ENCODE data around the gene TANGO2.

Gene TANGO2

DNA sequence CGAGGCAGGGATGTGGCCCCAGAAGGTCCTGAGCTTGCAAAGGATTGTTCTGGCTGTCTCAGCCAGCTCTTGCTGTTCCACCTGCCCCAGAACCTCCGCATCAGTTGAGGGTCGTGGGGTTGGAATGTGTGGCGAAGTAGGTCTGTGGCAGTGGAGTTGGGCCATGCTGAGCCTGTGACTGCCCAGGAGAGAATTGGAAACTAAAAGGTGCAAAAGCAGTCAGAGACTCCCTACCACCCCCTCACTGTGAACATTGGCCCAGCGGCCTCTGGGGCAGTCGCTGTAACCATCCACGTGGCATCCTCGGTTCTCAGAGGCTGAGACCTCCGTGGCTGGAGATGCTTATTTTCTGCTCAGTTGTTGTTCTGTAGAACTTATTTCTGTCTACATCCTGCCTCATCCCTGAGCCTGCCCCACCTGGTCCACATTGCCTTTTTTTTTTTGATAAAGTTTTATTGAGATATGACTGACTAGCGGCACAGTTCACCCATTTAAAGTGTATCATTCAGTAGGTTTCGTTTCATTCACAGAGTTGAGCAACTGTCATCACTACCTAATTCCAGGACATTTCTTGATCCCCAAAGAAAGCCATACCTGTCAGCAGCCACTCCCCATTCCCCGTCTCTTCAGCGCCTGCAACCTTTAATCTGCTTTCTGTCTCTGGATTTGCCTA is 36.8 kb downstream of the TANGO2 start:
- no peak overlapping the region for H3K4me3 ChIP-seq (ENCODE audit: low read depth, low read length)
- TF ChIP-seq, protein P1, sequence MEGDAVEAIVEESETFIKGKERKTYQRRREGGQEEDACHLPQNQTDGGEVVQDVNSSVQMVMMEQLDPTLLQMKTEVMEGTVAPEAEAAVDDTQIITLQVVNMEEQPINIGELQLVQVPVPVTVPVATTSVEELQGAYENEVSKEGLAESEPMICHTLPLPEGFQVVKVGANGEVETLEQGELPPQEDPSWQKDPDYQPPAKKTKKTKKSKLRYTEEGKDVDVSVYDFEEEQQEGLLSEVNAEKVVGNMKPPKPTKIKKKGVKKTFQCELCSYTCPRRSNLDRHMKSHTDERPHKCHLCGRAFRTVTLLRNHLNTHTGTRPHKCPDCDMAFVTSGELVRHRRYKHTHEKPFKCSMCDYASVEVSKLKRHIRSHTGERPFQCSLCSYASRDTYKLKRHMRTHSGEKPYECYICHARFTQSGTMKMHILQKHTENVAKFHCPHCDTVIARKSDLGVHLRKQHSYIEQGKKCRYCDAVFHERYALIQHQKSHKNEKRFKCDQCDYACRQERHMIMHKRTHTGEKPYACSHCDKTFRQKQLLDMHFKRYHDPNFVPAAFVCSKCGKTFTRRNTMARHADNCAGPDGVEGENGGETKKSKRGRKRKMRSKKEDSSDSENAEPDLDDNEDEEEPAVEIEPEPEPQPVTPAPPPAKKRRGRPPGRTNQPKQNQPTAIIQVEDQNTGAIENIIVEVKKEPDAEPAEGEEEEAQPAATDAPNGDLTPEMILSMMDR (IDR thresholded peaks at IDR 0.05; ENCODE audit: low read depth, low read length, missing control alignments) = no peak
- DNase-seq (ENCODE audit: low read depth) = no peak

DNA sequence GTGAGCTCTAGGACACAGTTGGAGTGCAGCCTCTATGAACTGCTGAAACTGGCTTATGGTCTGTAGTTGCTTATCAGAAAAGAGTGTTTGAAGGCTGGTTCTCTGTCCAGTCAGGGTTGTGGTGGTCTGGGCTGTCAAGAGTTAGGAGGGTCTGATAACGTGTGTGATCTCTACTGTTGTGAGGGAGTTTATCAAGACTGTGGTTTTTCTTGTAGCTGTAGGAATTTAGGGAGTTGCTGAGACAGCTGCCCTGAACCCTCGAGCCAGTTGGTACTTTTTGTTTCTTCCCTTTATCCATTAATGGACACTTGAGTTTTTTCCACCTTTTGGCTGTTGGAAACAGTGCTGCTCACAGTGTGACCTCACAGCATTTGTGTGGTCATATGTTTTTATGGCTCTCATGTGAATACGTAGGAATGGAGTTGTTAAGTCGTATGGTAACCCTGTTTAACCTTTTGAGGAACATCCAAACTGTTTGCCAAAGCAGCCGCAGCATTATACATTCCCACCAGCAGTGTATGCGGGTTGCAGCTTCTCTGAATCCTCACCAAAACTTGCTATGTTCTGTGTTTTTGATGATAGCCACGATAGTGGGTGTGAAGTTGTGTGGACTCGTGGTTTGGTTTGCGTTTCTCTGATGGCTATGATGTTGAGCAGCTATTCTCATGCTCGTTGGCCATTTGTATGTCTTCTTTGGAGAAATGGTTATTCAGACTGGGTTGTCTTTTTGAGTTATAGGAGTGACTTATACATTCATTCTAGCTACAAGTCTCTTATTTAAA is 38.3 kb downstream of the TANGO2 start:
- no peak for DNase-seq (ENCODE audit: low read depth)
- TF ChIP-seq, protein P1 (IDR thresholded peaks at IDR 0.05; ENCODE audit: low read depth, low read length, missing control alignments) = no peak
- no peak overlapping the region for H3K4me3 ChIP-seq (ENCODE audit: low read depth, low read length)

DNA sequence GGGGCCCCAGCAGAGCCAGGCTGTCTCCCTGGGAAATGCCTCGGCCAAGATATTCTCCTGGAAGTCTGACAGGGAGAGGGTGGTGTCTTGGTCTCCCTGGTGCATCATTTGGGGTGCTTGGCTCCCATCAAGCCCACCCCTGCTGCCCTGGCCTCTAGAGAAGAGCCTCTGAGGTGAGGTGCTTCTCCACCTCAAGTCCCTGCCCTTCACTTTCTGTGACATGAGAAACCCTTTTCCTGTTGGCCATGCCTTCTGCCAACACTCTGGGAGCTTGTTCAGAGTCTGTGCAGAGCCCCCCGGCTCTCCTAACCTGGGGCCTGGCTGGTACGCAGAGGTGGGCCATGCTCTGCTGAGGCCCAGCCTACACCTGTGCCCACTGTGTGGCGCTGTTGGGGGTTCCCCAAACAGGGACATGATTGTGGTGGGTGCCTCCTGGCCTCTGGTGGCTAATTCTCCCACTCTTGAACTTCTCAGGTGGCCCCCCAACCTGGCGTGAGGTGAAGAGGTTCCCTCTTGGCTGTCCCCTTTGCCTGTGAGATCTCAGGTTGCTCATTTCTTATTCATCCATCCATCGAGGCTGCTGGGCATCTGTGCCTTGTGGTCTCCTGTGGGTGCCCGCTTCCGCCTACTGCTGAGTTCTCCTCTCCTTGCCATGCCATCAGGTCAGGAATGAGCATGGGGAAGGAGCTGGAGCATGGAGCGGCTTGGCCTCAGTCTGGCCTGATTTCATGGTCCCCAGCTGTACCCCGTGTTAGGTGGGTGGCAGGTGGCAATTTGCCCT is 40.0 kb downstream of the TANGO2 start:
- H3K4me3 ChIP-seq (ENCODE audit: low read depth, low read length) = no peak overlapping the region
- no peak for DNase-seq (ENCODE audit: low read depth)
- TF ChIP-seq, protein P1 (IDR thresholded peaks at IDR 0.05; ENCODE audit: low read depth, low read length, missing control alignments) = peak; percentile 28

DNA sequence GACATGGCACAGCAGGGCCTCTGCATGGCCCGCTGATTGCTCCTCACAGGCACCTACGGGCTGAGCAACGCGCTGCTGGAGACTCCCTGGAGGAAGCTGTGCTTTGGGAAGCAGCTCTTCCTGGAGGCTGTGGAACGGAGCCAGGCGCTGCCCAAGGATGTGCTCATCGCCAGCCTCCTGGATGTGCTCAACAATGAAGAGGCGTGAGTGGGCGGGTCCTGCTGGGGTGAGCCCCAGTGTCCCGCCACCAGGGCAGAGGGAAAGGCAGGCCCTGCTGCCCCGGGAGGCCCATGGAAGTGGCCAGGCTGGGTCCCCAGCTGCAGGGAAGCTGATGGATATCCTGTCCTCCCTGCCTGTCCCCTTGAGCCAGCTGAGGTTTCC is 40.6 kb downstream of the TANGO2 start:
- TF ChIP-seq, protein P1 (IDR thresholded peaks at IDR 0.05; ENCODE audit: low read depth, low read length, missing control alignments) = no peak
- no peak for DNase-seq (ENCODE audit: low read depth)
- no peak overlapping the region for H3K4me3 ChIP-seq (ENCODE audit: low read depth, low read length)

DNA sequence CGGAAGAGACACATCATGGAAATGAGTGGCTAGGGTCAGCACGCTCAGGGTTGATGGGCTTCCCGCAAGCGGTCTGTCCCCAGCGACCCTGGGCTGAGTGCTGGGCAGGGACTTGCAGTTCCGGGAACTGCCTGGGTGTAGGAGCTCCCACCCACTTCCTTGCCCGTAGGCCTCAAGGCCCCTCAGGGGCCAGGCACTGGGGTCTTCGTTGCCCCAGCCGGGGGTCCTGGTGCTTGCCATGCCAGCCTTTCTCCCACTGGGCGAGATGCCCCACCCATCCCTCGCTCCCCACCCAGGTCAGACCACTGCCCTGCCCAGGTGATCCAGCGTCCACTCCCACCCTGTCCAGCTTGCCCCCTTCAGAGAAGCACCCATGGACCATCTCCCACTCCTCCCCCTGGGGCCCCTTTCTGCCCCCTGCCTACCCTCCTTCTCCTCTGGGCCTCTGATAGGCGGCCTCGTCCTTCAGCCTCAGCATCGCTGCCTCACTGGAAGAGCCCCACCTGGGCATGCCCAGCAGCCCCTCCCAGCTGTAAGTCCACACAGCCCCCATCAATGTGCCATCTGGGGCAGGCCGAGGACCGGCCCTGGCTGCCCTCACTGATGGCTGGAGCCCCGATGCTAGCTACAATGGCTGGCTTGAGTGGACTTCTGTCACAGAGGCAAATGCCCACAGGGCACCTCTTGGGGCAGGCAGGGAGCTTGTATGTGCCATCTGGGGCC is 41.3 kb downstream of the TANGO2 start:
- DNase-seq (ENCODE audit: low read depth) = no peak
- TF ChIP-seq, protein P1 (IDR thresholded peaks at IDR 0.05; ENCODE audit: low read depth, low read length, missing control alignments) = no peak
- H3K4me3 ChIP-seq (ENCODE audit: low read depth, low read length) = no peak overlapping the region

DNA sequence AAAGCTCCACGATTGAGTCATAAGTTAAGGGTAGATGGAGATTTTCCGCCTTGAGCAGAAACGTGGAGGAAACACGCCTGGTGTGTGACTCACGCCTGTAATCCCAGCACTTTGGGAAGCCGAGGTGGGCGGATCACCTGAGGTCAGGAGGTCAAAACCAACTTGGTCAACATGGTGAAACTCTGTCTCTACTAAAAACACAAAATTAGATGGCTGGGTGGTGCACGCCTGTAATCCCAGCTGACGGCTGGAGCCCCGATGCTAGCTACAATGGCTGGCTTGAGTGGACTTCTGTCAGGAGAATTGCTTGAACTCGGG is 41.8 kb downstream of the TANGO2 start:
- no peak overlapping the region for H3K4me3 ChIP-seq (ENCODE audit: low read depth, low read length)
- no peak for DNase-seq (ENCODE audit: low read depth)
- TF ChIP-seq, protein P1 (IDR thresholded peaks at IDR 0.05; ENCODE audit: low read depth, low read length, missing control alignments) = no peak
